Measurements from ENCODE around the gene GPAT3.

The GPAT3 gene

GRCh38 chr4:83644677-83645659, 109.1 kb downstream of the GPAT3 start:
- DNase-seq (ENCODE audit: low read depth), result peak; percentile 62

DNA sequence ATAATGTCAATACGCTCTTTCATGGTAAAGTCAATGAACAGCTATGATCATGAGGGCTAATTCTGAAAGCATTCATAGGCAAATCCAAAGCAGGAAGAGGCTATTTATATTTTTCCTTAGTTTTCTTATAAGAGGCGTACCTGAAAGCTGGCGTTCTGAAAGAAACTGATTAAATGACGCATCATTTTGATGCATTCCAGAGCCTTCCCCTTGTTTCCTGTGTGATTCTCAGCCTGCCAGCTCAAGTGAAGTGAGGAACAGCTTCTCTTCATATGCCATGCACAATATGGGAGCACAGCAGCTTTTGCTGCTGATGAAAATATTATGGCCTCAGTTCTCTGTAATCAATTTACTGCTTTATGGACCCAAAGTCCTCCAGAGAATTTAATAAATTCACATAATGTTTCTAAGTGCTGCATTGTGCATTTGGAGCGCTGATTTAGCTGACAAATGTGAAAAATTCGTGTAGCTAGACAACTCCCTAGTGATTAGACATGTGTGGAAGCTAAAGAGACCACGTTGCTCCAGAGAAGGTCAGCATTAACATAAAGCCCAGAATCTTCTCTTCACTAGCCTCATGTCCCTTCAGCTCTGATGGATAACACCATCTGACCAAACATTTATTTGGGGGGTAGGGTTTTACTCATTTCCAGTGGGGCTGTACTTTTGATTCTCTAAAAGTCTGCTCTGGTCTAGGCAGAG, 110.8 kb downstream of the GPAT3 start:
- DNase-seq (ENCODE audit: low read depth), result peak; percentile 13

- no peak for DNase-seq (ENCODE audit: low read depth)
Observed at GRCh38 chr4:83651846-83652245, 115.9 kb downstream of the GPAT3 start.

Data from EH (cell line).